ENCODE measurements around the gene KLHL28. TPM values are rescaled to one million over a fixed set of nuclear protein-coding genes. Genes with fewer than 3 reads are reported as not detected.

The KLHL28 gene
- total and polyA plus RNA-seq, 10 of the 15 experiments (the other 5 are each of a cell fraction or from before 2014, with no cell fraction given), result 2.7 to 9.8 (median 6.2) TPM

DNA sequence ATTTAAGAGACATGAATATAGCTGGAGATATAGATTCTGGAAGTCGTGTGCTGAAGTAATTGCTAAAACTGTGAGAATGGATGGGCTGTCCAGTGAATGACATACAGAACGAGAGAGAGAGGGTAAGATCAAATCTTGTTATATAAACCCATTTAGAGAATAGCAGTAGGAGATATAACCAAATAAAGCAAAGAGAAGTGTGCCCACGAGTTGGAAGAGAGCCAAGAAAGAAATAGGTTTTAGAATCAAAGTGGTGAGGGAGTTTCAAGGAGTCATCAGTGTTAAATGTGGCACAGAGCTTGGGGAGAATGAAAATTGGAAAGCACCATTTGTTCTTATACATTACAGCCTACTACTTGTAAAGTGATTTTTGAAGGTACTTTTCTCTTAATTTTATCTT, 19.5 kb upstream of the KLHL28 start:
- FAIRE-seq (no peak), ATAC-seq (peak; percentile 68), DNase-seq (ENCODE audit: low read depth, low spot score) (no peak)
- POLR2A ChIA-PET, result interaction anchor here (3.2 kb wide), 1 partner anchor 19 kb away, joined by 14 read pairs; the partner anchor contains the start of genes KLHL28 and TOGARAM1
- Histone ChIP-seq H3K36me3 (ENCODE audit: control insufficient read depth in 2 of 2, insufficient read depth in 2 of 2, low read length in 1 of 2) (no peaks in the 10 kb centered on the region), H4K20me1 (ENCODE audit: control insufficient read depth, insufficient read depth) (no peaks in the 10 kb centered on the region), H2AFZ (ENCODE audit: control insufficient read depth, low read depth, low read length) (no peak overlapping the region), H3K9ac (ENCODE audit: control insufficient read depth, insufficient read depth, low read length) (no peak overlapping the region), H3K9me3 (replicated peaks; ENCODE audit: control insufficient read depth, insufficient read depth, low read length) (peaks cover under 1% of the 10 kb centered on the region; the same call in 1 of the 3 replicates), H3K79me2 (ENCODE audit: control insufficient read depth, insufficient read depth, low read length) (peaks cover 13% of the 10 kb centered on the region), H3K4me2 (ENCODE audit: control insufficient read depth, insufficient read depth) (no peak overlapping the region), H3K4me1 (ENCODE audit: control insufficient read depth, insufficient read depth, low read length) (no peaks in the 10 kb centered on the region), H3K27ac (ENCODE audit: control insufficient read depth, insufficient read depth) (no peak overlapping the region), H3K4me3 (no peak overlapping the region), H3K27me3 (replicated peaks in 1 of 2; ENCODE audit: control insufficient read depth in 2 of 2, insufficient read depth in 2 of 2, low read length in 1 of 2) (no peaks in the 10 kb centered on the region)
- SMC1A ChIA-PET (ENCODE audit: uncharacterized antibody, unreplicated experiment), result interaction anchor here (1.0 to 1.8 kb wide), 4 partner anchors 10 to 104 kb away, joined by 3 to 5 read pairs (median 4); no protein-coding TSS in a partner anchor
- TSS peak; percentile 34 for BruUV-seq (replicated peaks)
- peak; percentile 54 for TF ChIP-seq SMAD1 (IDR thresholded peaks at IDR 0.05; ENCODE audit: low read depth, partially characterized antibody)
- TF ChIP-seq RAD51 (IDR thresholded peaks at IDR 0.05), result no peak
- in situ Hi-C loops (cut with MboI) (no loop called here), intact Hi-C loops (cut with micrococcal nuclease; ENCODE audit: unreplicated experiment) (no loop called here)
- RAD21 ChIA-PET (ENCODE audit: unreplicated experiment), result interaction anchor here (0.9 kb wide), 1 partner anchor 18 kb away, joined by 3 read pairs; no protein-coding TSS in a partner anchor
- CTCF ChIA-PET, result no interaction called here
- 74% methylated on average over 3 of the region's 3 CpGs for WGBS (ENCODE audit: insufficient coverage, insufficient replicate concordance, low lambda C conversion rate, missing lambda C conversion rate)

DNA sequence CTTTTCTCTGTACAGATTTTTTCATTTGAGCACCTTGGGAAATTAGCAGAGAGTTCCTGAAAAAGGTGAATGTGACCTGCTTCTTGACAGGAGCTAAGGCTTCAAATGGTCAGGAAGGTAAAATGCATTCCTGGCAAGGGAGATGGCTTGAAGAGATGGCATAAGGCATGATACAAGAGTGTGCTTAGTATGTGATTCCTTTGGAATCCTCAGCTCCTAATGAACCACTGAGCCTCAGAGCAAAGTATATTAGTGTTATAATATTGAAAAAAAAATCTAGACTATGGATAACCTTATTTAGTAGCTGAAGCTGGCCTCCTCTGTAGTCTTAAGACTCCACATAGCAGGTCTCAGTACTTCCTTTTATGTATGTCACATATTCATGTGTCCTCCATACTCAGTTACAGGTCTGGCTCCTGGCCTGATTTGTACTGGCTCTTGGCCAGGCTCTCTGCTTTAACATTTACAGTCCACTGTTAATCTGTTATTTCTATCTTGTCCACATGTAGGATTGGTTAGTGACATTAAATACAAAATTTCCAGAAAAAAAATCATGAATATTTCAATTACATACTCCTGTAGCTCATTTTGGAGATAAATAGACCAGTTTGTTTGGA, 18.1 kb upstream of the KLHL28 start:
- no peak overlapping the region for H3K4me2 ChIP-seq (ENCODE audit: control insufficient read depth, insufficient read depth)
- RAD21 ChIA-PET (ENCODE audit: unreplicated experiment), result interaction anchor here (1.2 to 1.7 kb wide), 5 partner anchors 17 to 273 kb away, joined by 3 to 4 read pairs (median 3); partner anchors contain the start of genes KLHL28 and MIS18BP1
- intact Hi-C loops (cut with micrococcal nuclease; ENCODE audit: unreplicated experiment), result no loop called here
- no peaks in the 10 kb centered on the region for H3K4me1 ChIP-seq (ENCODE audit: control insufficient read depth, insufficient read depth, low read length)
- H3K36me3 ChIP-seq (ENCODE audit: control insufficient read depth in 2 of 2, insufficient read depth in 2 of 2, low read length in 1 of 2), result no peaks in the 10 kb centered on the region
- H3K9me3 ChIP-seq (replicated peaks; ENCODE audit: control insufficient read depth, insufficient read depth, low read length), result no peaks in the 10 kb centered on the region; the same call in 1 of the 3 replicates
- BruUV-seq (replicated peaks), result no TSS peak
- FAIRE-seq, result no peak
- H3K27me3 ChIP-seq (replicated peaks in 1 of 2; ENCODE audit: control insufficient read depth in 2 of 2, insufficient read depth in 2 of 2, low read length in 1 of 2), result no peaks in the 10 kb centered on the region
- no peak for DNase-seq (ENCODE audit: low read depth, low spot score)
- no peaks in the 10 kb centered on the region for H4K20me1 ChIP-seq (ENCODE audit: control insufficient read depth, insufficient read depth)
- CTCF ChIA-PET, result interaction anchor here (1.2 to 1.3 kb wide), 2 partner anchors 10 to 66 kb away, joined by 3 to 4 read pairs; no protein-coding TSS in a partner anchor
- no peak overlapping the region for H2AFZ ChIP-seq (ENCODE audit: control insufficient read depth, low read depth, low read length)
- in situ Hi-C loops (cut with MboI), result no loop called here
- ATAC-seq, result peak; percentile 50
- no peak overlapping the region for H3K4me3 ChIP-seq
- H3K9ac ChIP-seq (ENCODE audit: control insufficient read depth, insufficient read depth, low read length), result no peak overlapping the region
- POLR2A ChIA-PET, result interaction anchor here (1.0 to 3.2 kb wide), 4 partner anchors 14 to 156 kb away, joined by 3 to 14 read pairs (median 4); partner anchors contain the start of genes FANCM, KLHL28 and TOGARAM1
- SMC1A ChIA-PET (ENCODE audit: uncharacterized antibody, unreplicated experiment), result interaction anchor here (1.2 to 1.8 kb wide), 3 partner anchors 10 to 18 kb away, joined by 3 to 6 read pairs (median 5); partner anchors contain the start of genes KLHL28 and TOGARAM1
- H3K27ac ChIP-seq (ENCODE audit: control insufficient read depth, insufficient read depth), result no peak overlapping the region
- H3K79me2 ChIP-seq (ENCODE audit: control insufficient read depth, insufficient read depth, low read length), result peaks cover 19% of the 10 kb centered on the region
- TF ChIP-seq ZBTB33 (IDR thresholded peaks at IDR 0.05) (no peak), CHD1 (IDR thresholded peaks at IDR 0.05; ENCODE audit: low read depth, low read length) (no peak), NFXL1 (IDR thresholded peaks at IDR 0.05; ENCODE audit: borderline replicate concordance) (no peak)
- TF ChIP-seq, protein P1, sequence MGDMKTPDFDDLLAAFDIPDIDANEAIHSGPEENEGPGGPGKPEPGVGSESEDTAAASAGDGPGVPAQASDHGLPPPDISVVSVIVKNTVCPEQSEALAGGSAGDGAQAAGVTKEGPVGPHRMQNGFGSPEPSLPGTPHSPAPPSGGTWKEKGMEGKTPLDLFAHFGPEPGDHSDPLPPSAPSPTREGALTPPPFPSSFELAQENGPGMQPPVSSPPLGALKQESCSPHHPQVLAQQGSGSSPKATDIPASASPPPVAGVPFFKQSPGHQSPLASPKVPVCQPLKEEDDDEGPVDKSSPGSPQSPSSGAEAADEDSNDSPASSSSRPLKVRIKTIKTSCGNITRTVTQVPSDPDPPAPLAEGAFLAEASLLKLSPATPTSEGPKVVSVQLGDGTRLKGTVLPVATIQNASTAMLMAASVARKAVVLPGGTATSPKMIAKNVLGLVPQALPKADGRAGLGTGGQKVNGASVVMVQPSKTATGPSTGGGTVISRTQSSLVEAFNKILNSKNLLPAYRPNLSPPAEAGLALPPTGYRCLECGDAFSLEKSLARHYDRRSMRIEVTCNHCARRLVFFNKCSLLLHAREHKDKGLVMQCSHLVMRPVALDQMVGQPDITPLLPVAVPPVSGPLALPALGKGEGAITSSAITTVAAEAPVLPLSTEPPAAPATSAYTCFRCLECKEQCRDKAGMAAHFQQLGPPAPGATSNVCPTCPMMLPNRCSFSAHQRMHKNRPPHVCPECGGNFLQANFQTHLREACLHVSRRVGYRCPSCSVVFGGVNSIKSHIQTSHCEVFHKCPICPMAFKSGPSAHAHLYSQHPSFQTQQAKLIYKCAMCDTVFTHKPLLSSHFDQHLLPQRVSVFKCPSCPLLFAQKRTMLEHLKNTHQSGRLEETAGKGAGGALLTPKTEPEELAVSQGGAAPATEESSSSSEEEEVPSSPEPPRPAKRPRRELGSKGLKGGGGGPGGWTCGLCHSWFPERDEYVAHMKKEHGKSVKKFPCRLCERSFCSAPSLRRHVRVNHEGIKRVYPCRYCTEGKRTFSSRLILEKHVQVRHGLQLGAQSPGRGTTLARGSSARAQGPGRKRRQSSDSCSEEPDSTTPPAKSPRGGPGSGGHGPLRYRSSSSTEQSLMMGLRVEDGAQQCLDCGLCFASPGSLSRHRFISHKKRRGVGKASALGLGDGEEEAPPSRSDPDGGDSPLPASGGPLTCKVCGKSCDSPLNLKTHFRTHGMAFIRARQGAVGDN (IDR thresholded peaks at IDR 0.05), result no peak

Data from GM12878 (cell line).